Measurements from ENCODE around the gene ABCC6. TPM values are rescaled to one million over a fixed set of nuclear protein-coding genes. Genes with fewer than 3 reads are reported as not detected.
"Not testable (repeated sequence)": the region's sequence is repeated elsewhere in the genome, so short reads cannot be mapped to it uniquely, and the experiment has no call there.

Gene ABCC6
- total RNA-seq, 1 donor from 2014 or later, result not detected

GRCh38 chr16:16118337-16118736 lies 105.0 kb downstream of the ABCC6 start:
- intact Hi-C loops (cut with micrococcal nuclease), result no loop called here

- intact Hi-C loops (cut with micrococcal nuclease), result no loop called here
Observed at GRCh38 chr16:16116841-16117240, 106.5 kb downstream of the ABCC6 start.

GRCh38 chr16:16113076-16113475 lies 110.2 kb downstream of the ABCC6 start:
- intact Hi-C loops (cut with micrococcal nuclease), result no loop called here

- intact Hi-C loops (cut with micrococcal nuclease), result no loop called here
Observed at GRCh38 chr16:16112450-16113053, 110.7 kb downstream of the ABCC6 start.

- intact Hi-C loops (cut with micrococcal nuclease), result no loop called here
Observed at GRCh38 chr16:16111639-16112038, 111.7 kb downstream of the ABCC6 start.

- intact Hi-C loops (cut with micrococcal nuclease), result no loop called here
Observed at GRCh38 chr16:16110111-16110490, 113.2 kb downstream of the ABCC6 start.

GRCh38 chr16:16109453-16110110 lies 113.7 kb downstream of the ABCC6 start:
- intact Hi-C loops (cut with micrococcal nuclease), result no loop called here

- intact Hi-C loops (cut with micrococcal nuclease), result no loop called here
Observed at GRCh38 chr16:16108759-16109158, 114.5 kb downstream of the ABCC6 start.

GRCh38 chr16:16107839-16108238 lies 115.5 kb downstream of the ABCC6 start:
- intact Hi-C loops (cut with micrococcal nuclease), result no loop called here

- intact Hi-C loops (cut with micrococcal nuclease), result no loop called here
Observed at GRCh38 chr16:16106466-16106865, 116.8 kb downstream of the ABCC6 start.

GRCh38 chr16:16105646-16106045 lies 117.6 kb downstream of the ABCC6 start:
- intact Hi-C loops (cut with micrococcal nuclease), result no loop called here

- intact Hi-C loops (cut with micrococcal nuclease), result not testable (repeated sequence)
Observed at GRCh38 chr16:16104804-16105141, 118.5 kb downstream of the ABCC6 start.

- intact Hi-C loops (cut with micrococcal nuclease), result not testable (repeated sequence)
Observed at GRCh38 chr16:16104132-16104803, 119.0 kb downstream of the ABCC6 start.

GRCh38 chr16:16102738-16103137 lies 120.6 kb downstream of the ABCC6 start:
- intact Hi-C loops (cut with micrococcal nuclease), result no loop called here

- intact Hi-C loops (cut with micrococcal nuclease), result no loop called here
Observed at GRCh38 chr16:16101585-16101984, 121.7 kb downstream of the ABCC6 start.

GRCh38 chr16:16100631-16101030 lies 122.7 kb downstream of the ABCC6 start:
- intact Hi-C loops (cut with micrococcal nuclease), result no loop called here

- intact Hi-C loops (cut with micrococcal nuclease), result no loop called here
Observed at GRCh38 chr16:16099320-16099719, 124.0 kb downstream of the ABCC6 start.

Other genes with a start within 250 kb of the ABCC6 start
- gene NOMO3, start 9.0 kb upstream of the ABCC6 start, total RNA-seq, result 45.2 and 49.9 TPM in 2 replicates
- gene NPIPA7, start 155.6 kb upstream of the ABCC6 start, total RNA-seq, result 5.0 and 5.3 TPM in 2 replicates

All from T-helper 2 cell treated with Interferon-gamma antibody and Interleukin-4, amounts not matched to agents 100 ng/mL and 5 ng/mL, for 36 hours (primary cell).